Measurements from ENCODE around the gene FLYWCH1.

FLYWCH1 gene

DNA sequence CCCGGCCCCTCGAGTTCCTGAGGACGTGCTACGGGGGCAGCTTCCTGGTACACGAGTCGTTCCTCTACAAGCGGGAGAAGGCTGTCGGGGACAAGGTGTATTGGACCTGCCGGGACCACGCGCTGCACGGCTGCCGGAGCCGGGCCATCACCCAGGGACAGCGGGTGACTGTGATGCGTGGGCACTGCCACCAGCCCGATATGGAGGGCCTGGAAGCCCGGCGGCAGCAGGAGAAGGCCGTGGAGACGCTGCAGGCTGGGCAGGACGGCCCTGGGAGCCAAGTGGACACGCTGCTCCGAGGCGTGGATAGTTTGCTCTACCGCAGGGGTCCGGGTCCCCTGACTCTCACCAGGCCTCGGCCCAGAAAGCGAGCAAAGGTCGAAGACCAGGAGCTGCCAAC, 21.4 kb downstream of the FLYWCH1 start:
- POLR2A ChIA-PET: no interaction called here
- TF ChIP-seq, protein P1, sequence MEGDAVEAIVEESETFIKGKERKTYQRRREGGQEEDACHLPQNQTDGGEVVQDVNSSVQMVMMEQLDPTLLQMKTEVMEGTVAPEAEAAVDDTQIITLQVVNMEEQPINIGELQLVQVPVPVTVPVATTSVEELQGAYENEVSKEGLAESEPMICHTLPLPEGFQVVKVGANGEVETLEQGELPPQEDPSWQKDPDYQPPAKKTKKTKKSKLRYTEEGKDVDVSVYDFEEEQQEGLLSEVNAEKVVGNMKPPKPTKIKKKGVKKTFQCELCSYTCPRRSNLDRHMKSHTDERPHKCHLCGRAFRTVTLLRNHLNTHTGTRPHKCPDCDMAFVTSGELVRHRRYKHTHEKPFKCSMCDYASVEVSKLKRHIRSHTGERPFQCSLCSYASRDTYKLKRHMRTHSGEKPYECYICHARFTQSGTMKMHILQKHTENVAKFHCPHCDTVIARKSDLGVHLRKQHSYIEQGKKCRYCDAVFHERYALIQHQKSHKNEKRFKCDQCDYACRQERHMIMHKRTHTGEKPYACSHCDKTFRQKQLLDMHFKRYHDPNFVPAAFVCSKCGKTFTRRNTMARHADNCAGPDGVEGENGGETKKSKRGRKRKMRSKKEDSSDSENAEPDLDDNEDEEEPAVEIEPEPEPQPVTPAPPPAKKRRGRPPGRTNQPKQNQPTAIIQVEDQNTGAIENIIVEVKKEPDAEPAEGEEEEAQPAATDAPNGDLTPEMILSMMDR (IDR thresholded peaks at IDR 0.05; ENCODE audit: insufficient read depth, low read length, missing control alignments): no peak
- no peak overlapping the region for H3K4me3 ChIP-seq (ENCODE audit: low read depth, low read length)
- no peak for DNase-seq (ENCODE audit: low read depth, low spot score)
- CTCF ChIA-PET: no interaction called here

DNA sequence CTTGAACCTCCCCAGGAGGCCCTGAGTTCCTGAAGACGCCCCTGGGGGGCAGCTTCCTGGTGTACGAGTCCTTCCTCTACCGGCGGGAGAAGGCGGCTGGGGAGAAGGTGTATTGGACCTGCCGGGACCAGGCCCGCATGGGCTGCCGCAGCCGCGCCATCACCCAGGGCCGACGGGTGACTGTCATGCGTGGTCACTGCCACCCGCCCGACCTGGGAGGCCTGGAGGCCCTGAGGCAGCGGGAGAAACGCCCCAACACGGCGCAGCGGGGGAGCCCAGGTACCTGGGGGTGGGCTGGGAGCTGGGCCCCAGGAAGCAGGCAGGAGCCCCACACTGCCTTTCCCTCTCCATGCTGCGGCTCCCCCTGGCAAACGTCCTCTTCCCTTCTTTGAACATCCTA, 22.0 kb downstream of the FLYWCH1 start:
- no peak for DNase-seq (ENCODE audit: low read depth, low spot score)
- TF ChIP-seq, protein P1 (IDR thresholded peaks at IDR 0.05; ENCODE audit: insufficient read depth, low read length, missing control alignments): no peak
- POLR2A ChIA-PET: no interaction called here
- CTCF ChIA-PET: no interaction called here
- H3K4me3 ChIP-seq (ENCODE audit: low read depth, low read length): no peak overlapping the region

DNA sequence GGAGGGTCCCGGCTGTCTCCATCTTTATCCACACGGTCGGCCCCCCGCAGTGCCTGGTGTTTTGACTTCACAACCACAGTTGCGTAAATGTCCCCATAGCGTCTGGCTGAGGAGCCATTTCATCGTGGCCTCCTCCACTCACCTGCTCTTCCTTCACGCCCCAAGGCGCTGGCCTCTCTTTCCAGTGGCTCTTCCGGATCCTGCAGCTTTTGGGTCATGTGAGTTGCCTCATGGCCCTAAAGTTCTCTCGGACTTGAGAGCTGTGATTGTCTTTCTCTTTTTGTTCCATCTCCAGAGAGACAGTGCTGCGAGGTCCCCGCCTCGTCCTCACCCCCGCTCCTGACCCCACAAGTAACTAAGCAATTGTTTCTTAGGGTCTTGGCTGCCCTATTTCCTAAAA, 22.7 kb downstream of the FLYWCH1 start:
- TF ChIP-seq, protein P1 (IDR thresholded peaks at IDR 0.05; ENCODE audit: insufficient read depth, low read length, missing control alignments): no peak
- CTCF ChIA-PET: interaction anchor here (0.9 to 1.4 kb wide), 2 partner anchors 8 to 14 kb away, joined by 3 to 5 read pairs; no protein-coding TSS in a partner anchor

DNA sequence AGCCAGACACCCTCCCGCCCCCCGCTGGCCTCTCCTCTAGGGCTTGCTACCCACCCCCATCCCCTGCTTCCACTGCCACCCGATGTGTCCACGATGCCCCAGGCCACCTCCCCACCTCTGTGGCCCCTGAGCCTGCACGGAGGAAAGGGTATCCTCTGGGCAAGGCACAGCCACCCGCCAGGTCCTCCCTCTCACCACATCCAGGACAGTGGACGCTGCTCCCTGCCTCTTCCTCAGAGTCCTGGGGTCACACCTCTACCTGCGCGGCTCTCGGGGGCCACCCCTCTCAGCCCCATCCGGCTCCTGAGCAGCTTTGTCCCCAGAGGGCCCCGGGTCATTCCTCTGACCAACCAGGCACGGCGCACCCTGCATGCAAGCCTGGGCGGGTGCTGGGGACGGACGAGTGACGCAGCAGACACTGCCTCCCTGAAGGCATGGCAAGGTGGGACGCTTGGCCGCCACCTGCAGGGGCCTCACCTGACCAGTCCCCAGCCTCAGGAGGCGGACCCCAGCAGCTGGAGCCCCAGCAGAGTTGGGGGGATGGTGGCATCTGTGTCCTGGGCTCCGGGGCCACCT, 24.8 kb downstream of the FLYWCH1 start:
- DNase-seq (ENCODE audit: low read depth, low spot score): no peak
- ChIA-PET POLR2A (no interaction called here), CTCF (no interaction called here)
- TF ChIP-seq, protein P1 (IDR thresholded peaks at IDR 0.05; ENCODE audit: insufficient read depth, low read length, missing control alignments): no peak
- H3K4me3 ChIP-seq (ENCODE audit: low read depth, low read length): no peak overlapping the region

More for the DNA sequence above, 22.7 kb downstream of the FLYWCH1 start:
- DNase-seq (ENCODE audit: low read depth, low spot score): no peak
- H3K4me3 ChIP-seq (ENCODE audit: low read depth, low read length): no peak overlapping the region
- POLR2A ChIA-PET: interaction anchor here (0.6 kb wide), 1 partner anchor 11 kb away, joined by 3 read pairs; no protein-coding TSS in a partner anchor

DNA sequence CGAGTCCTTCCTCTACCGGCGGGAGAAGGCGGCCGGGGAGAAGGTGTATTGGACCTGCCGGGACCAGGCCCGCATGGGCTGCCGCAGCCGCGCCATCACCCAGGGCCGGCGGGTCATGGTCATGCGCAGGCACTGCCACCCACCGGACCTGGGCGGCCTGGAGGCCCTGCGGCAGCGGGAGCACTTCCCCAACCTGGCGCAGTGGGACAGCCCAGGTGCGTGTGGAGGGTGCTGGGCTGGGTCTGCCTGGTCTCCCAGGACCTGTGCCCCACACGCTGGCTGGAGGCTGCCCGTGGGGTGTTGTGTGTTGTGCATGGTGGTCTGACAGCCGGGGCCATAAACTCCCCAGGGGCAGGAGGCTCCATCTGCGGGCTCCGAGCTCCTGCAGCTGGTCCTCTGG, 25.4 kb downstream of the FLYWCH1 start:
- ChIA-PET POLR2A (no interaction called here), CTCF (no interaction called here)
- no peak for DNase-seq (ENCODE audit: low read depth, low spot score)
- H3K4me3 ChIP-seq (ENCODE audit: low read depth, low read length): no peak overlapping the region
- TF ChIP-seq, protein P1 (IDR thresholded peaks at IDR 0.05; ENCODE audit: insufficient read depth, low read length, missing control alignments): no peak

DNA sequence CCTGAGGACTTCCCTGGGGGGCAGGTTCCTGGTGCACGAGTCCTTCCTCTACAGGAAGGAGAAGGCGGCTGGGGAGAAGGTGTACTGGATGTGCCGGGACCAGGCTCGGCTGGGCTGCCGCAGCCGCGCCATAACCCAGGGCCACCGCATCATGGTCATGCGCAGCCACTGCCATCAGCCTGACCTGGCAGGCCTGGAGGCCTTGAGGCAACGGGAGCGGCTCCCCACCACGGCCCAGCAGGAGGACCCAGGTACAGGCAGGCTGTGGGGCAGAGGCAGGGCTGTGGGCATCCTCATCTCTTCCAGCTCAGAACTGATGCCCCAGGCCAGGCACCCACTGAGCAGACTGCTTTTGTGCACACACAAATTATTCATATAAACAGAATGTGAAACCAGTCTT, 26.5 kb downstream of the FLYWCH1 start:
- no peak overlapping the region for H3K4me3 ChIP-seq (ENCODE audit: low read depth, low read length)
- TF ChIP-seq, protein P1 (IDR thresholded peaks at IDR 0.05; ENCODE audit: insufficient read depth, low read length, missing control alignments): no peak
- ChIA-PET CTCF (interaction anchor here (1.0 kb wide), 1 partner anchor 24 kb away, joined by 3 read pairs; no protein-coding TSS in a partner anchor), POLR2A (interaction anchor here (0.5 kb wide), 1 partner anchor 12 kb away, joined by 3 read pairs; no protein-coding TSS in a partner anchor)
- no peak for DNase-seq (ENCODE audit: low read depth, low spot score)
